Stimulated activated CD4-positive, alpha-beta T cell treated with anti-CD3 and anti-CD28 coated beads, Interleukin-1b, Interleukin-23, amount 100 ng/mL, for 4 hours (primary cell): ENCODE data around the gene MYB.
"Not testable (repeated sequence)": the region's sequence is repeated elsewhere in the genome, so short reads cannot be mapped to it uniquely, and the experiment has no call there.

Source experiments
- DNase-seq, 2 donors: peaks; one replicate each; pipeline ENCODE4 v3.0.0-alpha.2; 2020; ENCODE audit warnings: low read depth in 2 of 2

MYB gene

DNA sequence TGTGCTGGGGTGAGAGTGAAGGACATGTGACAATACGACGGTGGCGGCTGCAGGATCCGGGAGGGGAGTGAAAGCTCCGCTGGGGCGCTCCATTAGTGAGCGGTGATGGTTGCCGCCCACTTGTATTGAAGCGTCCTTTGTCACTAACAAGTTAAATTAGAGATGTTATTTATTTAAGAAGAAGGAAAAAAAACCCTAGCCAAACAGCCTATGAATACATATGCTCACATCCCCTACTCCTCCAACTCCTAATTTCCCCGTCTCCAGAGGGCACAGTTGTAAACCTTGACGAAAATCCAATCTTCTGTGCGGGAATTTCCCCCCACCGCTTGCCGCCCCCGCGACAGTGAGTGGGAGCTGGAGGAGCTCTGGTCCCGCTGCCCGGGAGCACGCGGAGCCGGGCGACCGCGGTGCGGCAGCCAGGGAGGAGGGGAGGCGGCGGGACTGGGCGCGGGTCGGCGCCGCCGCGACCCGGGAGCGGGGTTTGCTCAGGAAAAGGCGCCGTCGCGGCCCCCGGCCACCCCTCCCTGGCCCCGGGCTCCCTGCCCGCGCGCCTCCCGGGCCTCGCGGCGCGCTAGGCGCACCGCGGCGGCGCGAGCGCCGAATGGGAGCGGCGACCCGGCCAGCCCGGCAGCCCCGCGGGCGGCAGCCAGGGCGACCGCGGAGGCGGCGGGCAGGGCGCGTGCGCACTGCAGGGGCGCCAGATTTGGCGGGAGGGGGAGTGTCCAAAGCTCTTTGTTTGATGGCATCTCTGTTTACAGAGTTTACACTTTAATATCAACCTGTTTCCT is at the start of gene MYB:
Gene MYB (plus strand): TSS at position 767 of the 791 bp plus-strand sequence. CDS start 206 bp downstream, outside the sequence.
- DNase-seq: peak; percentile 54 to 60

DNA sequence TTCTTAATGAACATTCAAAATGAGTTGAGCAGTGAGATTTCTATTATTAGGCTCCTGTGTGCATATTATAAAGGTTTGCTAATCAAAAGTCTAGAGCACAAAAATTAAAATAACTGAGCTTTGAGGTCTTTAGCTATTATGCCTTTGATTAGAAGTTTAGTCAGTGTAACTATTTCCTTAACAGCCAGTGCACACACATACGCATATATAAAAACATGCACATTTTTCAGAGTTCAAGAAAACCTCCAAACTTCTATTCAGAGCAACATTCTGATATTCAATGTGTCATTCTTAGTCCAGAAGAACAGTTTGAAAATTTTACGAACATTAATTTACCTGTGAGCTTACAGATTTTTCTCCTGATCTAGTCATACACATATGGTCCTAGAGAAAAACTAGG is 48.3 kb upstream of the MYB start:
- DNase-seq: no peak

DNA sequence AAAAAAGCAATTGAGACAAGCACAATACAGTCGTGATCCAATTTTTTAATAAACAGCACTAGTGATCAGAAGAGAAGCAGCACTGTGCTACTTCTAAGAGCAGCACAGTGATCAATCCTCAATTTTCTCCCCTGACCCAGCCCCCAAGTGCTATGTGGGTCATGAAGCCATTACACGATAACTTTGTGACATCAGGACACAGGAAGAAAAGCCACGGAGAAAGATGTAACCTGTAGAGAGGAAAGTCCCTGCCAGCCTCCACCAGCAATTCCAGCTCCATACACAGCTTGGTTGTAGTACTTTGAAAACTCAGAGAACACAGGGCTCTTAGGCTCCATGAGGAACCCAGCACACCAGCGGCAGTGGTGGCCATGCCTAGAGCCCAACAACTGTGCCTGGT is 45.3 kb upstream of the MYB start:
- DNase-seq: no peak

DNA sequence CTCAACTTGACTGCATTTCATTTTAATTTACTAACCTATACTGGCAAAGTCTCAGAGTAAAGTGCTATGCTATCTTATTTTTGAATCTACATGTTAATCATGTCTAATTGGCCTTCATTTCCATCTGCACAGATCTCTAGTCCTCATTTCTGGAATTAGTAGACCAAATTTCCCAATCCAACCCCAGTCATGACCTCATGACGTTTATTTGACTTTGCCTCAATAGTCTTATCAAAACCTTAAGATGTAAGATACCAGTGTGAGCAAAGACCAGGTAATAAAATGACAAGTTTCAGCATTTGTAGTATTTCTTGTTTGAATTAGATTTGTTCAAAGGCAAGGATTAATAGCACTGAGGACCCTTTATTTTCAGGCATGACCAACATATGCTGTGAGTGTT is 43.3 kb upstream of the MYB start:
- DNase-seq: no peak

DNA sequence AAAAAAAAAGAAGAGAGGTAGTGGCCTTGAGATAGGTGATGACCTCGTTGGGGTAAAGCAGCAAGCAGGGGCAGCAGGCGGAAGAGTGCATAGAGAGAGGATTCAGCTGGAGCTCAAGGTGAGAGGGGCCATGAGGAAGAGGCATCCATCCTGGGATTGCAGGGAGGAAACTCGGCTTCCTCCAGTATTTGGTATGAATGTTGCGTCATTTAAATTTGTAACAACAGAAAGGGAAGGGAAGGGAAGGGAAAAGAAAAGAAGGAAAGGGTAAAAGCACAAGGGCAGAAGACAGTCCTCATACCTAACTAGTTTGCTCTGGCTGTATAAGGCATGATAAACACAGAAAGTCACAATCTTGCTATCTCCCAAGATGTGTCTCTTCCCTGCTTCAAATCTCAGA is 39.9 kb upstream of the MYB start:
- DNase-seq: no peak

DNA sequence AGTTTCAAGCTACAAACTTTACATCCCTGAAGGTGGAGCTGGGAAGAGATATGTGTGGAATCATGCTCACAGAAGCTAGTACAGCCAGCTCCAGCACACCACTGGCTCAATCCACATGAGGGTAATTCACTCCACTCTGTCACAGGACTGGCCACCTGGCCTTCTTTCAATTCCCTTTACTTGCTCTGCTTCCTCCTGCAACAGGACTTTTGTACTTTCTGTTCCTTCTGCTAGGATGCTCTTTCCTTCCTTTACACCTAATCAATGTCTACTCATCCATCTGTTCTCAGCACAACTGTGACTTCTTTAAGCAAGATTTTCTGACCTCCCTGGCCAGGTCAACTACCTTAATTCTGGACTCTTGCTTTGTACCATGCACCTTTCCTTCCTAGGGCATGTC is 39.4 kb upstream of the MYB start:
- no peak for DNase-seq

DNA sequence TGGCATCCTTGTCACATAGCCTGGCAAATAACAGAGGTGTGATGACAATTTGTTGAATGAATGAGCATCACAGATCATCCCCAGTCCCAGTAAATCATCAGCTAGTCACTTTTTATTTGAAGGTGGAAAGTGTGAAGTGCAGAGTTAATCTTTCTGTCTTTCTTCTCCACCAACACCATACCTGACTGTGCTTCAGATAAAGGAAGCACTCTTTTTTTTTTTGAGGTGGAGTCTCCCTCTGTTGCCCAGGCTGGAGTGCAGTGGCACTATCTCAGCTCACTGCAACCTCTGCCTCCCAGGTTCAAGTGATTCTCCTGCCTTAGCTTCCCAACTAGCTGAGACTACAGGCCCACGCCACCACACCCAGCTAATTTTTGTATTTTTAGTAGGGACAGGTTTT is 38.9 kb upstream of the MYB start:
- DNase-seq: not testable (repeated sequence)

DNA sequence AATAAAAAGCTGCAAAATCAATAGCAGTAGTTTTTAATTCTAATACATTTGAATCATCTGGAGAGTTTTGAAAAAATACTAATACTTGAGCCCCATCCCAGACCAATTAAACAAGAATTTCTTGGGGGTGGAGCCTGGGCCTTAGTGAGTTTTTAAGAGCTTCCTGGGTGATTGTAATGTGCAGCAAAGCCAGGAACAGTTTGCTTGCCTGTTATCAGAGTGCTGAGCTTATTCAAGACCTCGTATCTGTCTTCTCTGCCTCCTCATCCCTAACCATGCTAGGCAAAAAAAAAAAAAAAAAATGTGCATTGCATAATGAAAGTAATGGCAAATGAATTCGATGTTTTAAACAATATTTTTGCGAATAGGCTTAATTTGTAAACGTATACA is 36.4 kb upstream of the MYB start:
- DNase-seq: no peak

DNA sequence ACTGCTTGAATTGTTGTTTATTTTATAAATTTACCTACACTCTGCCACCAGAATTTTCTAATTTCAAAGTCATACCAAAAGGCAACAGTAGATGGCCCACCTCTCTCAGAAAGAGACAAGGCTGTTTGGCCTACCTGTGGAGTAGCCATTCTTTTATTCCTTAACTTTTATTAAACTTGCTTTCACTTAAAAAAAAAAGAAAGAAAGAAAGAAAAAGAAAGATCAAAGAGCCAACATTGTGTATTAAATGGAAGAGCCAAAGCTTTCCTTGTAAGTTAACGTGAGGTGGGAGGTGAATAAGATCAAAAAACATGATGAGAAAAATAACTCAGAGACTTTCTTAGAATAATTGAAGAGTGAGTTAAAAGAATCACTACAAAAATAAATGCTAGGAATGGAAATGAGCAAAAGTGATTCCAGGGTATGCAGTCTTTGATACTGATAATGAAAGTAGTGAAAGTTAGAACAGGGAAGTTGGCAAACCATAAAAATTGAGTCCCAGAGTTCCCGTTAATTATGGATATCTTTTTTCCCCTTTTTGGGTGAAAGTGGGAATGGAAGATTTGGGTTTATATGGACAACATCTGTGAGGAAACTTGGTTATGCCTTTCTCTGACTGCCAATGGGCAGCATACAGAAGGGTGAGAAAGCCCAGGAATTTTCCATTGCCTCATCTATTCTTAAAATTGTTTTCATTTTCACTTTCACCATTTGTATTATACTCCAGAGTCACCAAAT is 35.9 kb upstream of the MYB start:
- DNase-seq: no peak

DNA sequence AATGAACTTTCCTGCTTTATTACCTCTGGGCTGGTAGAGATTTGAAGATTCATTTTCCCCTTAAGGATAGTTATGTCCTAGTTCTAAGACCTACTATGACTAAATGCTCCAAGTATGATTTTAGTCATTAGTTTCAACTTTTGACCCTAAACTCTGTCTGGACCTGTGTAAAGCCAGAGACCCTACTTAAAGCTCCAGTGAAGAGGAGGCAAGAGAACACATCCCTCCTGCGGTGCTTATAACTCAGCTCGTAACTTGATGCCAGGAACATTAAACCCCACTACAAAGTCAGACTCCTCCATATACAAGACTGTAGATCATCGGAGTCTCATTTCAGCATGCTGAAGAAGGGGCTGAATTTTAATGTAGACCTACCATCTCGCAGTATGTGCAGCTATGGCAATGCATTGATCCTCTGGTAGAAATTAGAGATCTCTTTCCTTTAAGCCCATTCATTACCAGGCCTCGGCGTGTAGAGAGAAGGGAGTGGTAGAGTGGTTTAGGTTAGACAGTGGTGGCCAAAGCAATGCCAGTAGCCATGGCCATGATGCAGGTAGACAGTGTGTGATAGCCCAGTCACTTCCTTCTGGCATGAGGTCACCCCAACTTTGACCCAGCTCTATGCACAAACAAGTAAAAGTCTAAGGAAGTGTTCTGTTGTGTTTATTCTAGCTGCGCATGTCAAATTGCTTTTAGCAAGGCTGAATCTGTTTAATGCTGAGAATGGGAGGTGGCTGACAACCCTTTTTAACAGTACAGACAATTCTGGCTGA is 34.8 kb upstream of the MYB start:
- DNase-seq: no peak

DNA sequence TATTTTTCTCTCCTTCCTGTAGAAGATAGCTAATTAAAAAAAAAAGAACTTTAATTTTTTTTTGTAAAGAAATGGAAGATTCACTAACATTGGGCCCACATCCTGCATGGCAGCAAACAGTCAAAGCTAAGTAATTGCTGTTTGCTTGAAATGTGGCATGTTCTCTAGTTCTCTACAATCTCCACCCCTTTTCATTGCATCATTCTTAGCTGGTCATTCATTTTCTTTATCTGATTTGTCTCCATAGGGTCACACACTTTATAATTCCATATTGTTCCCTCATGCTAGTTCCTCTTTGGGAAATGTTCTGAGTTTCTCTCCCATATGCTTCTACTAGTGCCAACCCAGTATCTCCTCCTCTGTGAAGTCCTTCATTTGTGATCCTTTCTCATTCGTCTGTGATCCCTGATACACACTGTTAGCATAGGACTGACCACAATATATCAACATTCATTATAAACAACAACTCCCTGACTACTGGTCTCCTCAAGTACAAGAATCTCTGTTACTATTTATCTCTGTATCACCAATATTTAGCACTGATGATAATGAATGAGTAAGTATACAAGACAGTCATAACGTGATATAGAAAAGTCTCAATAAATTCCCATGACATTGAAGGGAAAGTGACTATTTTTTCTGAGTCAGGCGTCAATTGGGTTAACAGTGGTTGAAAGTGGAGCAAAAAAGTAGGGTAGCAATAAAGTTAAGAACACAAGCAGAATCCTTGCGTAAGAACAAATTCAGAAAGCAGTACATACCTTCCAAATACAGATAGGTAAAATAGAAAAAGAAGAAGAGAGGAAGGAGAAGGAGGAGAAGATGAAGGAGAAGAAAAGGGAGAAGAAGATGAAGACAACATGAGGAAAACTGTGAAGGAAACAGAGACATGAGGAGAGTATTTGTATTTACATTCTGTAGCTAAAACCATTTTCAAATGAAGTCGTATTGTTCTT is 33.2 kb upstream of the MYB start:
- DNase-seq: no peak

DNA sequence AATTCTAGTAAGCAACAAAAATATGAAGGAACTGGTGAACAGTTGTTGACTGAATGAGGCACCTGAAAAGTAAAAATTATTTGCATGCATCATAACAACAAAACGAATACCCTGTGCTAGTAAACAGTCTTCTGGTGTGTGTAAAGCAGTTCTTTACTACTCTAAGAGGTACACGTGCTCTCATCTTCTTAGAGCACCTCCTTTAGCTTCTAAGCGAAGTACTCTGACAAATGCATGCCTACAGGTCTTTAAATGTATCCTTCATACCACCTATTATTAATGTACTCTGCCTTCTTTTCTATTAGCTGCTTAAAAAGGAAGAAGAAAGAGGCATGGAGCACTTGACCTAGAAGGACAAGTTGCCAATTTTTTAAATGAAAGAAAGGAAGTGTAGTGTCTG is 32.2 kb upstream of the MYB start:
- no peak for DNase-seq

DNA sequence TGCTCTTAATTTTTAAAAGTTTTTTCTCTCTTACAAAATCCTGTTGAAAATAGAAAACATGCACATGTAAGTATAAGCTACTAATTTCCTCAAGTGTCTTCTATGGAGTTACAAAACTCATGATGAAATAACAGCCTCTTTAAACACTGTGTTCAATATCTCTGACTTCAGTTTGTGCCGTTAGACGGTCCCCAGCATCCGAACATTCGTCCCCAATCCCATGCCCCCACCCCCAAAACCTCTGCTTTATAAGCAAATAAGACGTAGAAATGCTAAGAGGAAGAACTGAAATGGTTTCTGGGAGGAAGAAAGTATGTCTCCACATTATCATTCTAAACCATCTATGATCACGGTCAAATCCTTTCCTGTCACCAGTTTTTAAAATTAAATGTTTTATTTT is 31.7 kb upstream of the MYB start:
- no peak for DNase-seq

DNA sequence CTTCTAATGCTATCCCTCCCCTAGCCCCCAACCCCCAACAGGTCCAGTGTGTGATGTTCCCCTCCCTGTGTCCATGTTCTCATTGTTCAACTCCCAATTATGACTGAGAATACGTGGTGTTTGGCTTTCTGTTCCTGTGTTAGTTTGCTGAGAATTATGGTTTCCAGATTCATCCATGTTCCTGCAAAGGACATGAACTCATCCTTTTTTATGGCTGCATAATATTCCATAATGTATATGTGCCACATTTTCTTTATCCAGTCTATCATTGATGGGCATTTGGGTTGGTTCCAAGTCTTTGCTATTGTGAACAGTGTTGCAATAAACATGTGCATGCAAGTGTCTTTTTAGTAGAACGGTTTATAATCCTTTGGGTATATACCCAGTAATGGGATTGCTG is 30.6 kb upstream of the MYB start:
- DNase-seq: not testable (repeated sequence)

DNA sequence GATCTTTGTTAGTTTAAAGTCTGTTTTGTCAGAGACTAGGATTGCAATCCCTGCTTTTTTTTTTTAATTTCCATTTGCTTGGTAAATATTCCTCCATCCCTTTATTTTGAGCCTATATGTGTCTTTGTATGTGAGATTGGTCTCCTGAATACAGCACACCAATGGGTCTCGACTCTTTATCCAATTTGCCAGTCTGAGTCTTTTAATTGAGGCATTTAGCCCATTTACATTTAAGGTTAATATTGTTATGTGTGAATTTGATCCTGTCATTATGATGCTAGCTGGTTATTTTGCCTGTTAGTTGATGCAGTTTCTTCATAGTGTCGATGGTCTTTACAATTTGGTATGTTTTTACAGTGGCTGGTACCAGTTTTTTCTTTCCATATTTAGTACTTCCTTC is 27.0 kb upstream of the MYB start:
- not testable (repeated sequence) for DNase-seq

DNA sequence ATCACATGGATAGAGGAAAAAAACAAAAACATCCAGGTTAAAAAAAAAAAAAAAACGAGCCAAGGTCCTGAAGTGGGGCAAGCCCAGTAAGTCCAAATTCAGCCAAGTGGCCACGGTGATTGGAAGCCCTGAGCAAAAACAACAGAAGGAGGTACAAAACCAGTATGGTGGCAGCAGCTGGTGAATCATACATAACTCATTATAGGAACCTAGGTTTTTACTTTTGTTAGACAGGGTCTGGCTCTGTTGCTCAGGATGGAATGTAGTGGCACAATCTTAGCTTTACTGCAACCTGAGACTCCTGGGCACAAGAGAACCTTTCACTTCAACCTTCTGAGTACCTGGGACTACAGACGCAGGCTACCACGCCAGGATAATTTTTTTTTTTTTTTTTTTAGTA is 22.7 kb upstream of the MYB start:
- DNase-seq: no peak

DNA sequence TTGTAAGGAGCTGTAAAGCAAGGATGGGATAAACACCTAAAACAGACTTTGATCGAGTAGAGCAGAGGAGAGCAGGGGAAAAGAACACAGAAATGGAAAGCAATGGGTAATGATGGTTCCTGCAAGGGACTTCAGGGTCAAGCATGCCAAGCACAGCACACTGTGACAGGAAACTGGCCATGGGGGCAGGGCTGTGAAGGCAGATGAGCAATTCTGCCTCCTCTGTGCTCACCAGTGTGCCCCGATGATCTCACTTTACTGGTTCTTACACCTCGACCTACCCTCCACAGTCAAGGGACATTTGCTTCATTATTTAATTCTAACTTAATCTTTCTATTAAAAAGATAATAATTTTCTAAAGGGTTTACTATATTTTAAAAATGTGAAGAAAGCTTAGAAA is 21.6 kb upstream of the MYB start:
- no peak for DNase-seq

DNA sequence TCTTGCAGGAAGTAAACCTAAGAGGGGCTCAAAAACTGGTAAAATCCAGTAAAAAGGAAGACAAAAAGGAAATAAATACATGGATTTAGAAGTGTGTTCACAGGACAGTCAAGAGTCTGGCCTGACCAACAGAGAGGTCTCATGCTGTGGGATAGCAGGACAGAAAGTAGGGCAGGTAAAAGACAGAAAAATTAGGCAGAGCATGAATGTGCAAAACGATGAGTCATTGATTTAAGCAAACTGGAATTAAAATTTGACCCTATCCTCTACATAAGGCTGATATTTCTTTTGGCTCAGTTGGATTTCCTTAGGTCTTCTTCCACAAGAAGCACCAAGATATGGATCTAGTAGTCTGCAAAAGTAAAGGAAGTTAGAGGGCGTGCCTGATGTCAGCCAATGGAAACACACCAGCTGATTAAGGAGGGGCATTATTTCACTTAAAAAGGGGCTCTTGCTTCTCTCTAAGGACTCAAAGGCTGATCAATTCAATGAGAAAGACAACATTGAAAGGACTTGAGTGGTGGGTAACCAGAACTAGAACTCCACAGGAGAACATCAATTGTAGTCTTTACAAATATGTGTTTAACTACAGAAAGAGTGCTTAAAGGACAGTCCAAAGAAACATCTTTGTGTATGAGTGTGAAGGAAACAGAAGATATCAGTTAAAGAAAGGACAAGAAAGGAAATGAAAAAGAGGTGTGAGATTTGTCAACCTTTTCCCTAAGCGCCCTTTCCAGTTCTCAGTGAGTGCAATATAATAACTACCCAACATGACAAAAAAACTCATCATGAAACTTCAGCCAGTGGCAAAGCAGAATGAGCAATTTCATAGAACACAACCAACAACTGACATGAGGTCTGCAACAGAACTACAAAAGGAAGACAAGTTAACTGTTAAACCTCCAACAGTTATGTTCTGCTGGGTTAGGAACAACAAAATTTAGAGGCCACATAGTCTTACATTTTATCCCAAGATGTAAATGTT is 19.4 kb upstream of the MYB start:
- no peak for DNase-seq

DNA sequence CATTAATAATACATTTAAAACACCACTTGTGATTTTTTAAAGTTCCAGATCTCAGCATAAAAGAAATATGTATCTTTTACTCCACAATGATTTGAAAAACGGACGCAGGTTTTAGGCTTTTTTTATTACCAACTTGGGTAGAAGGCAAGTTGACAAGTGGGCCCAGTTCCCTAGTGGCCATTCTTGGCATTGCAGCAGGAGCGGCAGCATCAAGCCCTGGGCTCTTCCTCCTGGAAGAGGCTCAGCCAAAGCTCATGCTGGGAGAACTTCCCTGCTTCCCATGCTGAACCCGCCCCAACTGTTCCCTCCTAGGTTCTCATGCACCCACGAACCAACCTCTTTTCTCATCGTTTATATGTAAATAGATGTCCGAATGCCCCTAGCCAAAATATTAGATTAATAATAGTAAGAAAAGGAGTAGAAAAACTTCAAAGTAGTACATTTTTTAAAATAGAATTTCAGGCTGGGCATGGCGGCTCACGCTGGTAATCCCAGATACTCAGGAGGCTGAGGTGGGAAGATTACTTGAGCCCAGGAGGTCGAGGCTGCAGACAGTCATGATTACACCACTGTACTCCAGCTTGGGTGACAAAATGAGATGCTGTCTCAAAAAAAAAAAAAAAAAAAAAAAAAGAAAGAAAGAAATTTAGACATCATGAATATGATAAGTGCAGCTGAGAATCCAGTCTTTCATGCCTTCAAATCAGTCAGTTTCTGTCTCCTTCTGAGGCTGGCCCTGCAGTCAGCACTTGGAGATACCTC is 18.2 kb upstream of the MYB start:
- peak in 1 of 2 donors; percentile 27 for DNase-seq

DNA sequence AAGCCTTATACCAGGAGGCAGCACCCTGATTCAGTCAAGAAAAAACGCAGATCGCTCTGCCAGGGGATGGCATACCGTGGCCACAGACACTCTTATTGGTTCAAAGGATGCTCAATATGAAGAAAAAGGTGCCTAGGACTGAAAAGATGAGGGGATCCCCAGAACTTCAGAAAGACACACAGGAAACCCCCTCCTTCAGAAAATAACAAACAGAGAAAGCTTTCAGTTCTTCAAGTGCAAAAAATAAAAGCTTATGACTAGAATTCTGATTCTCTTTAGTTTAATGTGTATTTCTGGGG is 17.7 kb upstream of the MYB start:
- no peak for DNase-seq
